B cell (primary cell): ENCODE data around the gene TEX54. TPM values are rescaled to one million over a fixed set of nuclear protein-coding genes. Genes with fewer than 3 reads are reported as not detected.

ENCODE experiments used
- ATAC-seq: fragments of 200-7000 bp; cut with Tn5 transposase; one replicate; pipeline ENCODE4 v1.10.0; 2021; ENCODE audit warnings: low read depth, mild to moderate bottlenecking, moderate number of reproducible peaks, moderate library complexity
- CTCF ChIA-PET: fragments of 350-600 bp; sonication (Branson Sonifier 250); formaldehyde crosslinking; loops from one replicate; lab custom pipeline; 2021; ENCODE audit warnings: antibody characterized with exemption, inconsistent platforms; lab: Charles Lee
- POLR2A ChIA-PET: fragments of 350-600 bp; sonication (Branson Sonifier 250); formaldehyde crosslinking; loops from one replicate; lab custom pipeline; 2021; ENCODE audit warnings: antibody characterized with exemption; lab: Charles Lee
- DNase-seq: peaks from one replicate; pipeline ENCODE4 v3.0.0; 2013
- H2AFZ ChIP-seq: 2 replicates; pipeline ENCODE4 v1.6.1; 2012; ENCODE audit warnings: mild to moderate bottlenecking, low read depth, low read length; ENCODE audit not compliant: insufficient read depth, poor library complexity, severe bottlenecking
- H3K27ac ChIP-seq, 2 donors: 1 replicate in 1 of 2; 2 replicates in 1 of 2; pipeline ENCODE4 v1.5.1; 2012 to 2013; ENCODE audit warnings: low read length in 2 of 2, mild to moderate bottlenecking in 2 of 2, moderate library complexity in 1 of 2
- H3K27me3 ChIP-seq, 4 experiments: fragments of 200-600 bp in 1 of 4; sonication (generic) in 1 of 4; replicated peaks in 1 of 4; 1 replicate in 2 of 4; 2 replicates in 2 of 4; pipeline versions ENCODE4 v1.6.1 to v1.7.0; 2013 to 2016; ENCODE audit warnings: low read length in 3 of 4, mild to moderate bottlenecking in 2 of 4, mixed read lengths in 1 of 4, moderate library complexity in 1 of 4; ENCODE audit not compliant: insufficient read depth in 4 of 4, control insufficient read depth in 3 of 4; ENCODE audit errors: control extremely low read depth in 1 of 4
- H3K36me3 ChIP-seq, 2 experiments: replicated peaks in 1 of 2; 1 replicate in 1 of 2; 2 replicates in 1 of 2; pipeline versions ENCODE4 v1.6.1 to v1.7.1; 2013; ENCODE audit warnings: low read length in 1 of 2; ENCODE audit not compliant: insufficient read depth in 2 of 2, control insufficient read depth in 1 of 2; ENCODE audit errors: control extremely low read depth in 1 of 2, extremely low read depth in 1 of 2
- H3K4me1 ChIP-seq, 2 donors: fragments of 200-600 bp in 1 of 2; sonication (generic) in 1 of 2; 1 replicate in 1 of 2; 2 replicates in 1 of 2; pipeline versions ENCODE4 v1.5.1 to v1.6.1; 2013 to 2017; ENCODE audit warnings: low read length in 2 of 2; ENCODE audit not compliant: control insufficient read depth in 2 of 2, insufficient read depth in 2 of 2
- H3K4me2 ChIP-seq: replicated peaks from 2 replicates; pipeline ENCODE3; 2012; ENCODE audit warnings: mild to moderate bottlenecking, low read depth, low read length; ENCODE audit not compliant: poor library complexity, severe bottlenecking
- H3K4me3 ChIP-seq, 5 experiments: fragments of 200-600 bp in 1 of 5; sonication (generic) in 1 of 5; 1 replicate in 3 of 5; 2 replicates in 2 of 5; pipeline versions ENCODE4 v1.5.1 to v1.7.0; 2011 to 2016; ENCODE audit warnings: low read length in 4 of 5, mild to moderate bottlenecking in 4 of 5, low read depth in 2 of 5, control low read depth in 1 of 5, moderate library complexity in 1 of 5; ENCODE audit not compliant: insufficient read depth in 1 of 5; ENCODE audit errors: control extremely low read depth in 1 of 5, extremely low read depth in 1 of 5
- H3K79me2 ChIP-seq: fragments of 200-600 bp; sonication (generic); one replicate; pipeline ENCODE4 v1.6.0; 2016; ENCODE audit warnings: low read length; ENCODE audit not compliant: control insufficient read depth, insufficient read depth
- H3K9ac ChIP-seq: fragments of 200-600 bp; sonication (generic); 2 replicates; pipeline ENCODE4 v1.6.1; 2017; ENCODE audit warnings: mild to moderate bottlenecking, low read length, moderate library complexity
- H3K9me3 ChIP-seq, 3 donors: one replicate each; pipeline versions ENCODE4 v1.6.1 to v1.7.1; 2013; ENCODE audit warnings: low read length in 2 of 3; ENCODE audit not compliant: control insufficient read depth in 2 of 3, insufficient read depth in 1 of 3; ENCODE audit errors: control extremely low read depth in 1 of 3
- H4K20me1 ChIP-seq: 2 replicates; pipeline ENCODE4 v1.6.0; 2012; ENCODE audit warnings: mild to moderate bottlenecking, low read length; ENCODE audit not compliant: insufficient read depth, control insufficient read depth, poor library complexity, severe bottlenecking
- H3K27ac Mint-ChIP-seq: one replicate; pipeline ENCODE4 v1.8.0; 2021; ENCODE audit warnings: mixed read lengths
- H3K27me3 Mint-ChIP-seq: one replicate; pipeline ENCODE4 v1.8.0; 2021; ENCODE audit warnings: mixed read lengths
- H3K4me1 Mint-ChIP-seq: one replicate; pipeline ENCODE4 v1.8.0; 2021; ENCODE audit warnings: mixed read lengths
- H3K4me3 Mint-ChIP-seq: one replicate; pipeline ENCODE4 v1.8.0; 2021; ENCODE audit warnings: mixed read lengths
- H3K9me3 Mint-ChIP-seq: one replicate; pipeline ENCODE4 v1.8.0; 2022; ENCODE audit warnings: mixed read lengths; ENCODE audit not compliant: insufficient read depth
- CTCF ChIP-seq: fragments of 200-600 bp; IDR thresholded peaks from one replicate; pipeline ENCODE4 v1.8.0; 2022; ENCODE audit warnings: antibody characterized with exemption, mild to moderate bottlenecking
- EZH2 ChIP-seq: IDR thresholded peaks from 2 replicates; pipeline ENCODE4 v1.6.1; 2012; ENCODE audit warnings: borderline replicate concordance, low read depth, mild to moderate bottlenecking, moderate library complexity, low read length; ENCODE audit not compliant: insufficient read depth, poor library complexity, severe bottlenecking
- WGBS: methylation state at CpG from one replicate; pipeline ENCODE4 v1.1.5; 2013; ENCODE audit warnings: missing lambda C conversion rate; ENCODE audit not compliant: insufficient coverage; 5-methylcytosine and 5-hydroxymethylcytosine counted together
- intact Hi-C: fragments of 100-400 bp; cut with micrococcal nuclease; formaldehyde crosslinking; loops from one replicate; pipeline ENCODE4 v1.10.0; 2022
- polyA plus RNA-seq: library from polyadenylated mRNA; depleted of rRNA; stranded (reverse); fragments of >200 nt; gene quantifications from 2 replicates; pipeline ENCODE4 v1.2.3, GENCODE V29; 2012
- total RNA-seq, 2 donors: library from RNA; stranded (reverse); fragments of 120-200 nt in 1 of 2; gene quantifications; 1 replicate in 1 of 2; 2 replicates in 1 of 2; pipeline versions ENCODE4 v1.2.3 to v1.2.4, GENCODE V29; 2013 to 2022

The TEX54 gene
- total and polyA plus RNA-seq, 2 donors (not counting 1 experiment from before 2014, with no cell fraction given) = 1.1 TPM; not detected in 1

- peak overlapping the region in 1 of 2 donors; percentile 15 for H3K27ac ChIP-seq
- no peaks in the 10 kb centered on the region for H4K20me1 ChIP-seq
- H3K36me3 ChIP-seq = peaks cover 5 to 17% of the 10 kb centered on the region in 2 experiments
- H3K4me3 Mint-ChIP-seq = no peak overlapping the region
- H3K9ac ChIP-seq = no peak overlapping the region
- no peak for DNase-seq
- no peaks in the 10 kb centered on the region for H3K27me3 Mint-ChIP-seq
- peaks cover 5% of the 10 kb centered on the region for H3K79me2 ChIP-seq
- intact Hi-C loops = no loop called here
- H2AFZ ChIP-seq = no peak overlapping the region
- ChIA-PET CTCF (no interaction called here), POLR2A (no interaction called here)
- no peaks in the 10 kb centered on the region for H3K9me3 ChIP-seq
- ATAC-seq = no peak
- no peak overlapping the region for H3K4me3 ChIP-seq
- H3K4me1 Mint-ChIP-seq = peaks cover 19% of the 10 kb centered on the region
- TF ChIP-seq CTCF (no peak), EZH2 (no peak)
- H3K9me3 Mint-ChIP-seq = no peaks in the 10 kb centered on the region
- no CpG with 5 or more reads among the region's 1 CpG for WGBS
- peaks cover 11 to 18% of the 10 kb centered on the region in 2 donors for H3K4me1 ChIP-seq
- H3K27me3 ChIP-seq = no peaks in the 10 kb centered on the region
- no peak overlapping the region for H3K4me2 ChIP-seq
- H3K27ac Mint-ChIP-seq = peak overlapping the region; percentile 50
Observed at GRCh38 chr11:62847767-62848314, 15.2 kb upstream of the TEX54 start.

- TF ChIP-seq CTCF = no peak
- TF ChIP-seq EZH2 = no peak
- 80% methylated on average over 3 of the region's 3 CpGs for WGBS
- intact Hi-C loops = no loop called here
Observed at GRCh38 chr11:62846177-62846576, 13.5 kb upstream of the TEX54 start.

More at GRCh38 chr11:62846177-62846576, 13.5 kb upstream of the TEX54 start:
- Histone ChIP-seq H3K4me3 (no peak overlapping the region), H3K9ac (no peak overlapping the region), H3K27ac (no peak overlapping the region), H3K4me2 (no peak overlapping the region), H3K4me1 (peaks cover 6 to 15% of the 10 kb centered on the region in 2 donors), H2AFZ (no peak overlapping the region), H3K36me3 (peaks cover 0 to under 1% of the 10 kb centered on the region in 2 experiments), H3K9me3 (no peaks in the 10 kb centered on the region), H3K27me3 (no peaks in the 10 kb centered on the region), H3K79me2 (peaks cover 5% of the 10 kb centered on the region), H4K20me1 (no peaks in the 10 kb centered on the region)
- DNase-seq (no peak), ATAC-seq (no peak)
- POLR2A ChIA-PET = interaction anchor here (2.5 kb wide), 1 partner anchor 8 kb away, joined by 7 read pairs; no protein-coding TSS in a partner anchor
- H3K4me3 Mint-ChIP-seq = no peak overlapping the region
- H3K9me3 Mint-ChIP-seq = no peaks in the 10 kb centered on the region
- H3K4me1 Mint-ChIP-seq = peaks cover 3% of the 10 kb centered on the region
- H3K27ac Mint-ChIP-seq = no peak overlapping the region
- H3K27me3 Mint-ChIP-seq = no peaks in the 10 kb centered on the region
- CTCF ChIA-PET = interaction anchor here (0.6 to 0.7 kb wide), 2 partner anchors 164 to 455 kb away, joined by 3 read pairs; no protein-coding TSS in a partner anchor
